HG02981 (cell line): ENCODE results near the gene COL23A1.

ENCODE experiments used
- ATAC-seq: cut with Tn5 transposase; IDR thresholded peaks from one replicate; pipeline ENCODE4 v1.9.1; 2021; ENCODE audit warnings: mild to moderate bottlenecking, moderate library complexity; ENCODE audit not compliant: unreplicated experiment

Gene COL23A1

DNA sequence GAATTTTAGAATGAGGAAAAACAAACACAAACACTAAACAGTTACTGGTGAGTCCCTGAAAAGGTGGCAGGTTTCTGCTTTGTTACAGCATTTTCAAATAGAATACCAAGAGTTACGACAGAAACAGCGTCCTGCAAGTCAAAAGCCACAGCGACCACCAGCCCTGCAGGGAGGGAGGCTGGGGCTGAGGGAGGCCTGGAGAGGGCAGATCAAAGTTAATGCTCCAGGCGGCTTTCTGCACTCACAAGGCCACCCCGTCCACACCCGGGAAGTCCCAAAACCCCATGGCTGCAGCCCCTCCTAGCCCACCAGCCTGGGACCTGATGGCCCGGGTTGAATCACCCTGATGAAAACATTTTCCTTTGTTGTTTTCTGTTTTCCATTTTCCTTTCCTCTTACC lies 29.3 kb downstream of the COL23A1 start:
- no peak for ATAC-seq

- ATAC-seq: no peak
These were observed 32.8 kb downstream of the COL23A1 start for GRCh38 chr5:178557416-178557815.

GRCh38 chr5:178555771-178556211 lies 34.4 kb downstream of the COL23A1 start:
- no peak for ATAC-seq

DNA sequence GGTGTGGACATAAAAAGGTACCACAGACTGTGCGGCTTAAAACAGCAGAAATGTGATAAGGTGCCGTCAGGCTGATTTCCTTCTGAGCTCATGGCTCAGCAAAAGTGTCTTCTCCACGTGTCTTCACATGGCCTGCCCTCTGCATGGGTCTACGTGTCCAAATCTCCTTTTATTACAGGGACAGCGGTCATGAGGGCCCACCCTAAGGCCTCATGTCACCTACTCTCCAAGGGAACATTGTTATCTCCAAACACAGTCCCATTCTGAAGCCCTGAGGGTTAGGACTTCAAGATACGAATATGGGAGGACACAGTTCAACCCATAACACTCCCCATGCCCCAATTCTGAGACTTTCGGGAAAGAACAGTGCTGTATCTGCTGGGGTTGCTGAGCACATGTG lies 35.2 kb downstream of the COL23A1 start:
- ATAC-seq: no peak

DNA sequence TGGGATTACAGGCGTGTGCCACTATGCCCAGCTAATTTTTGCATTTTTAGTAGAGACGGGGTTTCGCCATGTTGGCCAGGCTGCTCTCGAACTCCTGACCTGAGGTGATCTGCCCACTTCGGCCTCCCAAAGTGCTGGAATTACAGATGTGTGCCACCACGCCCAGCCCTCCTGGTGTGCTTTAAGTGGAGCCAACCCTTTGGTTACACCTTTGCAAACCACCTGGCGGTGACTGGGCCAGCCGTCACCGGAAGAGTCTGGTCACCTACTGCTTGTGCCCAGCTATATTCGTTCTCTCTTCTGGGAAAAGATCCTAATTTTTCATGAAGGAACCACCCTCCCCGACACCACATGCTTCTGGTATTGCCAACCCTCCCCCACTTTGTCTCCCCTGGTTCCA lies 35.9 kb downstream of the COL23A1 start:
- no peak for ATAC-seq

- ATAC-seq: no peak
These were observed 36.7 kb downstream of the COL23A1 start for GRCh38 chr5:178553517-178553916.

DNA sequence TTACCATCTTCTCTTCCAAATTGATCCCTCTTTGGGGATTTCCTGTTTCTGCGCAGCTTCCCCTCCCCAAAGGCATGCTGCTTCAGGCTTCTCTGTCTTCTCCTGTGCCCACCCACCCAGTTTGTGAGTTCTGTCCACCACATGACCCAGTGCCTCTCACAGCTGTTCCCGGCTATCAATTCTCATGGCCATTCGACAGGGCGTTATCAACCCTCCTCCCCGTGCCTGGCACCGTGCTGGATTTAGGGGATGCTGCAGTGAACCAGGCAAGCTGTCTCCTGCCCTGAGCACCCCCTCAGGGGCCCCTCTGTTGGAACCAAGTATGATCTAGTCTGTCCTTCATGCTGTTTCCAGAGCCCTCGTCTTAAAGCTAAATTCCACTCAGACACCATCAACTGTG lies 38.7 kb downstream of the COL23A1 start:
- no peak for ATAC-seq

DNA sequence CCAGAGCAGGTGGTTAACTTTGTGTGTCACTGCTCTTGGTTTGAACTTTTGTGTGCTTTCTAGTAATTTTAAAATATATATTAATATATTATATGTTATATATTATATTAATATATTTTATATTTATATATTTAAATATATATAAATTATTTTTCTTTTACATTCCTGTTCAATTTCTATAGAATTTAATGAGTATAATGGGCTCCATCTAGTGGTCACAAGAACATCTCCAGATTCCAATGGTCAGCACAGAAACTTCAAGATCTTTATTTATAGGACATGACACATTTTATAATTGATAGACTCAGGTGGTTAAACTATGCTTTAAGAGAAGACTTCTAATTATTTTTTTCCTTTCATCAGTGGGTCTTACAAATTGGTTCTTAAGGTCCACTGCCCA lies 39.1 kb downstream of the COL23A1 start:
- ATAC-seq: no peak

DNA sequence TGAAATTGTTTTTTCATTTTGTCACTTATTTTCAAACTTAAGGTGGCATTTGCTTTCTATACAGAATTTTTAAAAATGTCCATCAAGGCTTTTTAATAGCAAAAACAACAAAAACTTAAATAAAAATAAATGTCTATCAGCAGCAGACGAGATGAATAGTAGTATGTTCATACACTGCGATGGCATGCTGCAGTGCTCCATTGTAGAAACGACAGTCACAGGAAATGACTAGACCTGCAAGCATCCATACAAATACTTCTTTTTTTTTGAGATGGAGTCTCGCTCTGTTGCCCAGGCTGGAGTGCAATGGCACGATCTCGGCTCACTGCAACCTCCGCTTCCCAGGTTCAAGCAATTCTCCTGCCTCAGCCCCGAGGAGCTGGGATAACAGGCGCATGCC lies 41.4 kb downstream of the COL23A1 start:
- ATAC-seq: no peak

DNA sequence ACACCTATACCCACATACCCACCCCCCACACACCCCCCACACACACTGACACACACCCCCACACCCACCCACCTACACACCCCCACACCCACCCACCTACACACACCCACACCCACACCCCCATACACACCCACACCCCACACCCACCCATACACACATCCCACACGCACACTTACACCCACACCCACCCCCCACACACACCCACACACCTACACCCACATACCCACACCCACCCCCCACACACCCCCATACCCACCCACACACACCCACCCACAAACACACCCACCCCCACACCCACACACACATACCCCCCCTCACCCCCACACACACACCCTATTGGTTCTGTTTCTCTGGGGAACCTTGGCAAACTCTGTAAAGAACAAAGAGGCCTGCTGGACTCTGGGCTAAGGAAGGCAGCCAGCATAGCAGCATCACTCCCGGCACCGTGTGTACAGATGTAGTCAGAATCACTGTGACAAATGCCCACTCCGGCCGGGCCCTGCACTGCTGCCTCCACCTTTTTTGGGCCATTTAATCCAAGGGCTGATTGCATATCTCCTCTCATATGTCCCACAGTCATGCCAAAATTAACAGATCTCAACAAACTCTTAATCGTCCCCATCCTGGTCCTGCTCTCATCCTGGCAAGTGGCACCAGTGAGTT lies 42.3 kb downstream of the COL23A1 start:
- ATAC-seq: no peak

DNA sequence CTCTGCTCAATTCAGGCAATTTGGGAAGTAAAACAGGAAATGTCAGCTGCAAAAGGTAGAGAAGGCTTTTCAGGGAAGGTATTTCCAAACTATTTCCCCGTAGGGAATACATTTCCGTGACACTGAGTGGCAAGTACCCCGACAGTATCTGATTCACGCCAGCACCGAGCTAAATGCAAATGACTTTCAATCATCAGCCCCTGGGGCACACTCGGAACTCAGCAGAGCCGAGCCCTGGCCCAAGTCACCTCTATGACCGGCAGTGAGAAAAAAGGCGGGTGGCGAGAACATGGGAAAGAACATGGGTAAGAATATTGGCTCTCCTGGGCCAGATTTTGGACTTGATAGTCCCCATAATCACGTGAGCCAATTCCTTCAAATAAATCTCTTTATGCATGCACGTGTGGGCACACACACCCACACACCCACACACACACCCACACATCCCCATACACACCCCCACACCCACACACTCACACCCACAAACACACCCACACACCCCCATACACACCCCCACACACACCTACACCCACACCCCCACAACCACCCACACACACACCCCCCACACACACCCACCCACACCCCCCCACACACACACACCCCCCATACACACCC lies 43.0 kb downstream of the COL23A1 start:
- ATAC-seq: no peak

- ATAC-seq: no peak
These were observed 43.5 kb downstream of the COL23A1 start for GRCh38 chr5:178546675-178547033.

- ATAC-seq: no peak
These were observed 44.1 kb downstream of the COL23A1 start for GRCh38 chr5:178545941-178546674.

DNA sequence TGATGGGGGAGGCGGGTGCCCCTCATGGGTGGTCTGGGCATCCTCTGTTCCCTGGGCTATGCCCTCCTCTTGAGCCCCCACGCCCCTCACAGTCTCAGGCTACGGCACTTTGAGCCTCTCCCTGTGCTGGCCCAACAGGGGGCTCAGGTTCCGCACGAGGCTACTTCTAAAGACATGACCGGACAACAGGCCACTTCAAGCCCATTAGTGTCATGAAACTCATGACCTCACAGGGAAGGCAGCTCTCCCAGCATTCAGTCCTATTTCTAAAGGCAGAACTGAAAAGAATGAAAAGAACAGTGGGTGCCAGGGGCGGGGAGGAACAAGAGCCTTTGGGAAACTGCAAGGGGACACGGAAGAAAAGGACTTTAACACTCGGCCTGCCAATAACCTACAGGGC lies 45.0 kb downstream of the COL23A1 start:
- ATAC-seq: no peak

DNA sequence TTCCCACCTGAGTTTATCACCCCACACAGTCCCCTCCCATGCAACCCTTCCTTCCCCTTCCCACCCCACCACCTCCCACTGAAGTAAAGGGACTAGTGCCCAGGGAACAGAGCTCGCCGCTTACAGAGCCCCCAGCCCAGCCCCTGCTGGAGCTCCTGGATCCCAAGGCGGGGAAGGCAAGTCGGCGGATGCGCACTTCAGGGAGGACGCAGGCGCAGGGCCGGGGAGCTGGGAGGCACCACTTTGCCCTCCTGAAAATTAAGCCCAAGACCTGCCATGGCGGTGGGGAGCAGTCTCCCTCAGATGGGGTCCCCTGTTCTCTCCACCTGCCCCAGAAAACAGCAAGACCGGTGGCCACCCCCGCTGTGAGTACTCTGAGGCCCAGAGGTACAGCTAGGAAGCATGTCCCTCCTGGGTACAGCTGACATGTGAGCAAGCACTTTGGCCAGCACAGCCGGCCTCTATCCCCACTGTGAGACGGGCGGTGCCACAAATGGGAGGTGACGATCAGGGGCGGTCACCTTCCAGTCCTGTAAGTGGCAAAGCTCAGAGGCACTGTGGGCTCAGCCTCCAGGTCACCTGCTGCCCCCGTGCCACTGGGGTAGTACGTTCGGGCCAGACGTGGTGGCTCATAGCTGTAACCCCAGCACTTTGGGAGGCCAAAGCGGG lies 45.9 kb downstream of the COL23A1 start:
- no peak for ATAC-seq

- ATAC-seq: no peak
These were observed 47.7 kb downstream of the COL23A1 start for GRCh38 chr5:178542455-178542854.

- no peak for ATAC-seq
These were observed 49.7 kb downstream of the COL23A1 start for GRCh38 chr5:178540526-178540925.

- no peak for ATAC-seq
These were observed 51.4 kb downstream of the COL23A1 start for GRCh38 chr5:178538741-178539229.

- no peak for ATAC-seq
These were observed 52.5 kb downstream of the COL23A1 start for GRCh38 chr5:178537467-178538371.
